Measurements from ENCODE around the gene TC2N.
"Not testable (repeated sequence)": the region's sequence is repeated elsewhere in the genome, so short reads cannot be mapped to it uniquely, and the experiment has no call there.

TC2N gene

DNA sequence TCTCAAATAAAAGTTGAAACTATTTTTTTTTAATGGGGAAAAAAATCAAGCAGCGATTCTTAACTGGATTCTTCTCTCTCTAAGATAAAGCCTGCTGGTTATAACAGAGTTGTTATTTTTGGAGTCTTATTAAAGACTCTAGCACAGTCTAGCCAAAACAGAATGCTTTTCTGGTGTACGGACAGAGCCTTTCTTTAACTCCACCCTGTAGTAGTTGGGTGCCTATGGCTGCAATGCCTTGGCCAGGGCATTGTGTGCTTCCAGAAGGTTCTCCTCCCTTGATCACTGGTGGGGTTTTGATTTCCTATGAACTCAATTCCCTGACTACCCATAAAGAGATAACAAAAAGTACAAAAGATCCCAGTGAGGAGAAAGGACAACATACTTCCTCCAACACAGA lies 35.7 kb upstream of the TC2N start:
- TF ChIP-seq, protein P1, sequence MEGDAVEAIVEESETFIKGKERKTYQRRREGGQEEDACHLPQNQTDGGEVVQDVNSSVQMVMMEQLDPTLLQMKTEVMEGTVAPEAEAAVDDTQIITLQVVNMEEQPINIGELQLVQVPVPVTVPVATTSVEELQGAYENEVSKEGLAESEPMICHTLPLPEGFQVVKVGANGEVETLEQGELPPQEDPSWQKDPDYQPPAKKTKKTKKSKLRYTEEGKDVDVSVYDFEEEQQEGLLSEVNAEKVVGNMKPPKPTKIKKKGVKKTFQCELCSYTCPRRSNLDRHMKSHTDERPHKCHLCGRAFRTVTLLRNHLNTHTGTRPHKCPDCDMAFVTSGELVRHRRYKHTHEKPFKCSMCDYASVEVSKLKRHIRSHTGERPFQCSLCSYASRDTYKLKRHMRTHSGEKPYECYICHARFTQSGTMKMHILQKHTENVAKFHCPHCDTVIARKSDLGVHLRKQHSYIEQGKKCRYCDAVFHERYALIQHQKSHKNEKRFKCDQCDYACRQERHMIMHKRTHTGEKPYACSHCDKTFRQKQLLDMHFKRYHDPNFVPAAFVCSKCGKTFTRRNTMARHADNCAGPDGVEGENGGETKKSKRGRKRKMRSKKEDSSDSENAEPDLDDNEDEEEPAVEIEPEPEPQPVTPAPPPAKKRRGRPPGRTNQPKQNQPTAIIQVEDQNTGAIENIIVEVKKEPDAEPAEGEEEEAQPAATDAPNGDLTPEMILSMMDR (IDR thresholded peaks at IDR 0.05; ENCODE audit: extremely low read depth, missing control alignments) = no peak
- DNase-seq (ENCODE audit: low spot score) = no peak

DNA sequence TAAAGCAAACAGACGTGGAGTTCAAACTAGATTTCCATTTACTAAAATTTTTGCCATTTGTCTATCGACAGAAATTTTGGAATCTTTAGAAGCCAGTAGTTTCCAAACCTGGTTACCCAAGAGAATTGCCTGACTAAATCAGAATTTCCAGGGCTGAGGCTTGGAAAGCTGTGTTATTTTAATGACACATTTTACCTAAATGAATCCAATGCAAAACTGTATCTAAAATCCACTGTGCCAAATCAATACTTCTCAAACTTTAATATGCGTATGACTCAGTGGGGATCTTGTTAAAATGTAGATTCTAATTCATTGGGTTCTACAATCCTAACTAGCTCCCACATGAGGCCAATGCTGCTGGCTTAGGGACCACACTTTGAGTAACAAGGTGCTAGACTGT lies 35.0 kb upstream of the TC2N start:
- no peak for DNase-seq (ENCODE audit: low spot score)
- TF ChIP-seq, protein P1 (IDR thresholded peaks at IDR 0.05; ENCODE audit: extremely low read depth, missing control alignments) = no peak

DNA sequence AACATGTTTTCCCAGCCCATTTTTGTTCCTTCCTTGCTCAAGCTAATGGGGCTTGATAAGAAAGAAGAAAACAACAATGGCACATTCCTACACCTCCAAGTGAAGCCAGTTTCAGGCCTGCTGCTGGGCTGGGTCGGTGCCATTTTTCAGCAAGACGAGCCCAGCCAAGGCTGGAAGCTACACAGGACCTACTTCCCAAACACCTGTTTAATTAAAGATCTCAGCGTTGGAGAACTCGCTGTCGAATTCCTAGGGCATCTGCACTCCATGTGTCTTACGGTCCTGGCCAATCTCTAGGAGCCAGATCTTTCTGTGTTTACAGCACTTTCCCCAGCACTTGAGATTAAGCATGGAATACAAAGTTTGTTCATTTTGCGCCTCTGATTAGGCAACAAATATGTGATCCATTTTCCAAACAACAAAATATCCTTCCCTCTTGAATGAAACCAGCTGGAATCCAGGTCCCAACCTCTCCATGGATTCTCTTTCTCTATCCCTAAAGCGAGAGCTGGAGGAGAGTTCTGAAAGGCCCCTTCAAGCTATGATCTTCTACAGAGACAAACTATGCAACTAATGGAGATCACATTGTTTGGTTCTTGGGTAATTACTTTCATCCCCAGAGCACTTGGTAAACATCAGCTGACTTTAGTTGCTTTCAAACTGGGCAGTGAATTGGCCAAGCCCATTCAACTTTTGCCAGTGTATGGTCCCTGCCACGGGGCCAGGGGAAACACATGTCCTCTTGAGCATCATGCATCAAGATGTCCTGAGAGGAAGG lies 34.3 kb upstream of the TC2N start:
- TF ChIP-seq, protein P1 (IDR thresholded peaks at IDR 0.05; ENCODE audit: extremely low read depth, missing control alignments) = no peak
- no peak for DNase-seq (ENCODE audit: low spot score)

DNA sequence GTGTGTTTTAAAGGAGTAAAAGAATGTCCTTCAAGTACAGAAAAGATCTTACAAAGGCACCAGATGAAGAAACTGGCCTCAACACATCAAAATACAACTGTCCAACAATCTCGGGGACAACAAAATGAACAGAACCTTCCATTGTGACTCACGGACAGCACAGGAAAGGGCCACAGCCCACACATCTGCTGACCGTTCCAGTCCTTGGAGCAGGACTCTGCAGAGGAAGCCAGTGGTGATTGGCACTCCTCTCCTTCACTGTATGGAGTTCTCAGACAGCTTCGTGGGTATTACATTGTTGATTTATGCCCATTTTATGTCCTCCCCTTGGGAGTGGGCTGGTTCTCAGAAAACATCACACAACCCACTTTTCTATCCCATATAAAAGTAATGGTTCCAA lies 32.5 kb upstream of the TC2N start:
- TF ChIP-seq, protein P1 (IDR thresholded peaks at IDR 0.05; ENCODE audit: extremely low read depth, missing control alignments) = no peak

DNA sequence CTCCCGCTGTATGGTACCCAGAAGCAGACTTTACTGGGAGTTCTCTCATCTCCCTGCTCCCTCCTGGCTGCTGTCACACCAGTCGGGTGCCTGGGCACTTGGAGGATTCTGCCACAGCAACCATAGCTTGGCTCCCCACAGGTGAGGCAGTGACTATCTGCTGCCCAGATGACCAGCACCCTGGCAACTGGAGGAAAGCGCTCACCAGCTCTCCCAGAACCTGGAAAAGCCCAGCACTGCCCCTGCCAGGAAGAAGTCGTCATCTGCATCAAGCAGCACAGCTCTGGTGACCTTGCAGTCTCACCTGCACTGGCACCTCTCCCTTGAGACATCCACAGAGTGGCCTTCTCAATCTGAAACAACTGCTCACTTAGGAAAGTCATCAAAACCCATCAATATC lies 31.9 kb upstream of the TC2N start:
- TF ChIP-seq, protein P1 (IDR thresholded peaks at IDR 0.05; ENCODE audit: extremely low read depth, missing control alignments) = no peak
- DNase-seq (ENCODE audit: low spot score) = no peak

More for the DNA sequence above, 32.5 kb upstream of the TC2N start:
- DNase-seq (ENCODE audit: low spot score) = no peak

DNA sequence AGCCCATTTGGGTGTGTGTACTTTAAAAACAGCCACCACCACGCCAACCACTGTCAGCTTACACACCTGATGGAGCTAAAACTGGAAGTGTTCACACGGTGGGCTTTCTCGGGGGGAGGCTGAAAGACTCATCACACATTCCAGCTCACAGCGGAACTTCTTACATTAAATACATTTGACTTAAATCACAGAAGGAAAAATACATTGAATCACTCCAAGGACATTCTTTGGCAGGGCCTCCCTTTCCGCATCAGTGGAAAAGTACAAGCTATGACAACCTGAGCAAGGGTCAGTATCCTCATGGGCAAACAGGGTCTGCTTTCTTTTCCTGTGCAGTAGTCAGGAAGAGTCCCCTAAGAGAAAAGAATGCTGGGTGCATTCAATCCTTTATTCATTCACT lies 31.0 kb upstream of the TC2N start:
- TF ChIP-seq, protein P1 (IDR thresholded peaks at IDR 0.05; ENCODE audit: extremely low read depth, missing control alignments) = no peak
- DNase-seq (ENCODE audit: low spot score) = no peak

DNA sequence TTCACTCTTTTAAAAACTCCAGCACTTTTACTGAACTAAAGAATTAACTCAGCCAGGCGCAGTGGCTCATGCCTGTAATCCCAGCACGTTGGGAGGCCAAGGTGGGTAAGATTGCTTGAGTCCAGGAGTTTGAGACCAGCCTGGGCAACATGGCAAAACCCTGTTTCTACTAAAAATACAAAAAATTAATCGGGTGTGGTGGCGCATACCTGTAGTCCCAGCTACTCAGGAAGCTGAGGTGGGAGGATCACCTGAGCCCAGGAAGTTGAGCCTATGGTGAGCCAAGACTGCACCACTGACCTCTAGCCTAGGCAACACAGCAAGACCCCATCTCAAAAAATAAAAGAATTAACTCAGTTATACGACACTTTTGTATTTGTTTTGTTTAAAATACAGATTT lies 30.4 kb upstream of the TC2N start:
- not testable (repeated sequence) for DNase-seq (ENCODE audit: low spot score)

DNA sequence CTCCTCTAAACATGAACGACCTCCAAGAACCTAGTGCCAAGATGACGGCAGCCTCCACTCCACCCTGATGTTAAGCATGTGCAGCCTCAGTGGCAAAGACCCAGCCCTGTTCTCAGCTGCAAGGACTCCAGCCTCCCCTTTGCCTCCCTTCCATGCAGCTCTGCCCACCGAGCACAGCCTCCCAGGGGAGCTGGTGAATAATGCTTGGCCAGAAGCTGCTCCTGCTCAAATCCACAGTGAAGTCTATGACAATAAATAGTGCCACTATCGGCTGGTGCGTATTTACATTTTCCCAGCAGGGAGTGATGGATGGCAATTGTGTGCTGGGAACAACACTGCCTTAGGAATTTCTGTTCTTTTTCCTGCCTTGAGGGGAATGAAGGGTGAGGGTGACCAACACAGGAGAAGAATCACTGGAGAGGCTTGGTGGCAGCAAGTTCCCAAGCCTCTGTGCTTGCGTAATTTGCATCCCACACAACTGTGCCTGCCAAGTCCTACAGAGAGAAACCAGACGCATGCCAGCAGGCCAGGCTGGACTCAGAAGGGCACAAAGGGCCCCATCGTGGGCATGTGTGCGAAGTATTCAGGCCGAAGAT lies 29.9 kb upstream of the TC2N start:
- DNase-seq (ENCODE audit: low spot score) = no peak
- TF ChIP-seq, protein P1 (IDR thresholded peaks at IDR 0.05; ENCODE audit: extremely low read depth, missing control alignments) = no peak

Data from GM20000 (cell line).